HuH-7 (cell line): ENCODE data around the gene MPHOSPH10.
"Not testable (repeated sequence)": the region's sequence is repeated elsewhere in the genome, so short reads cannot be mapped to it uniquely, and the experiment has no call there.

Source experiments
- DNase-seq: peaks from one replicate; pipeline ENCODE4 v3.0.0; 2011; ENCODE audit warnings: low spot score

MPHOSPH10 gene

GRCh38 chr2:71173096-71173495 is 42.7 kb downstream of the MPHOSPH10 start:
- peak; percentile 56 for DNase-seq

GRCh38 chr2:71174207-71174606 is 43.8 kb downstream of the MPHOSPH10 start:
- no peak for DNase-seq

- not testable (repeated sequence) for DNase-seq
These were observed 48.4 kb downstream of the MPHOSPH10 start for GRCh38 chr2:71178836-71179235.

GRCh38 chr2:71181316-71181715 is 50.9 kb downstream of the MPHOSPH10 start:
- no peak for DNase-seq

GRCh38 chr2:71183306-71184115 is 53.1 kb downstream of the MPHOSPH10 start:
- not testable (repeated sequence) for DNase-seq

- DNase-seq: no peak
These were observed 56.5 kb downstream of the MPHOSPH10 start for GRCh38 chr2:71186973-71187372.

- no peak for DNase-seq
These were observed 57.2 kb downstream of the MPHOSPH10 start for GRCh38 chr2:71187589-71187988.

- DNase-seq: no peak
These were observed 60.5 kb downstream of the MPHOSPH10 start for GRCh38 chr2:71190656-71191569.

- no peak for DNase-seq
These were observed 61.1 kb downstream of the MPHOSPH10 start for GRCh38 chr2:71191570-71191943.
